HEK293 (cell line): ENCODE results near the gene TSC2.
A peak's percentile ranks its signal among the peaks of the same experiment; 100 is the strongest.
"Not testable (repeated sequence)": the region's sequence is repeated elsewhere in the genome, so short reads cannot be mapped to it uniquely, and the experiment has no call there.

Source experiments
- CTCF ChIA-PET: fragments of 350-600 bp; formaldehyde crosslinking; extraction: SDS; loops from one replicate; lab custom pipeline; 2021; ENCODE audit warnings: antibody characterized with exemption; lab: Yijun Ruan, JAX
- POLR2A ChIA-PET: fragments of 300-600 bp; formaldehyde crosslinking; extraction: SDS; loops from one replicate; lab custom pipeline; 2020; ENCODE audit warnings: antibody characterized with exemption, inconsistent platforms; lab: Yijun Ruan, JAX
- H3K27ac ChIP-seq: fragments of 200-500 bp; sonication (Bioruptor generic); 2 replicates; pipeline ENCODE4 v1.5.1; 2014; ENCODE audit warnings: low read depth, low read length, control low read depth, inconsistent platforms; ENCODE audit errors: extremely low read depth
- H3K36me3 ChIP-seq, 2 experiments: fragments of 200-500 bp in 1 of 2; sonication (Bioruptor generic) in 1 of 2; 1 replicate in 1 of 2; 2 replicates in 1 of 2; pipeline ENCODE4 v1.5.1; 2014 to 2017; ENCODE audit warnings: inconsistent platforms in 2 of 2, low read length in 2 of 2; ENCODE audit not compliant: control insufficient read depth in 2 of 2, insufficient read depth in 1 of 2
- H3K4me1 ChIP-seq: fragments of 200-500 bp; sonication (Bioruptor generic); 2 replicates; pipeline ENCODE4 v1.5.1; 2014; ENCODE audit warnings: mild to moderate bottlenecking, low read length, inconsistent platforms; ENCODE audit not compliant: control insufficient read depth, insufficient read depth
- H3K4me3 ChIP-seq: 2 replicates; pipeline ENCODE4 v1.5.1; 2011; ENCODE audit warnings: low read depth, mild to moderate bottlenecking, control low read depth, low read length, moderate library complexity
- H3K9me3 ChIP-seq: fragments of 200-500 bp; sonication (Bioruptor generic); 2 replicates; pipeline ENCODE4 v1.5.1; 2014; ENCODE audit warnings: low read depth, low read length, inconsistent platforms; ENCODE audit not compliant: control insufficient read depth, insufficient read depth
- GLIS2 ChIP-seq: fragments of 450-650 bp; formaldehyde crosslinking; IDR thresholded peaks from 2 replicates; pipeline ENCODE4 v1.5.1; 2016; ENCODE audit warnings: missing biosample characterization, missing genetic modification characterization
- HIC1 ChIP-seq: fragments of 450-650 bp; formaldehyde crosslinking; IDR thresholded peaks from 2 replicates; pipeline ENCODE4 v1.5.1; 2016; ENCODE audit warnings: missing biosample characterization, missing genetic modification characterization
- KLF1 ChIP-seq: fragments of 450-650 bp; formaldehyde crosslinking; IDR thresholded peaks from 2 replicates; pipeline ENCODE4 v1.5.1; 2016; ENCODE audit warnings: missing biosample characterization, missing genetic modification characterization
- KLF10 ChIP-seq: fragments of 450-650 bp; IDR thresholded peaks from 2 replicates; pipeline ENCODE4 v1.5.1; 2018; ENCODE audit warnings: missing biosample characterization, mild to moderate bottlenecking, missing genetic modification characterization
- KLF17 ChIP-seq: fragments of 450-650 bp; formaldehyde crosslinking; IDR thresholded peaks from 2 replicates; pipeline ENCODE4 v1.5.1; 2016; ENCODE audit warnings: missing biosample characterization, missing genetic modification characterization
- SP3 ChIP-seq: fragments of 450-650 bp; formaldehyde crosslinking; IDR thresholded peaks from 2 replicates; pipeline ENCODE4 v1.5.1; 2016; ENCODE audit warnings: missing biosample characterization, missing genetic modification characterization
- ZBTB17 ChIP-seq: fragments of 450-650 bp; formaldehyde crosslinking; IDR thresholded peaks from 2 replicates; pipeline ENCODE4 v1.5.1; 2016; ENCODE audit warnings: missing biosample characterization, missing genetic modification characterization
- ZBTB21 ChIP-seq: fragments of 450-650 bp; formaldehyde crosslinking; IDR thresholded peaks from 2 replicates; pipeline ENCODE4 v1.5.1; 2017; ENCODE audit warnings: missing biosample characterization, missing genetic modification characterization
- ZFHX2 ChIP-seq: fragments of 450-650 bp; formaldehyde crosslinking; conservative IDR thresholded peaks from 2 replicates; pipeline ENCODE4 v1.5.1; 2016; ENCODE audit warnings: missing biosample characterization, missing genetic modification characterization
- ZFP69B ChIP-seq: fragments of 450-650 bp; formaldehyde crosslinking; IDR thresholded peaks from 2 replicates; pipeline ENCODE4 v1.5.1; 2016; ENCODE audit warnings: missing biosample characterization, missing genetic modification characterization
- ZNF341 ChIP-seq: fragments of 450-650 bp; formaldehyde crosslinking; IDR thresholded peaks from 2 replicates; pipeline ENCODE4; 2016; ENCODE audit warnings: low read depth, missing biosample characterization, missing genetic modification characterization
- ZNF366 ChIP-seq: fragments of 450-650 bp; formaldehyde crosslinking; conservative IDR thresholded peaks from 2 replicates; pipeline ENCODE4 v1.5.1; 2016; ENCODE audit warnings: missing biosample characterization, missing genetic modification characterization
- ZSCAN30 ChIP-seq: fragments of 450-650 bp; IDR thresholded peaks from 2 replicates; pipeline ENCODE4 v1.5.1; 2018; ENCODE audit warnings: missing biosample characterization, mild to moderate bottlenecking, missing genetic modification characterization, moderate library complexity
- TF ChIP-seq, protein P1 (sequence below): fragments of 450-650 bp; formaldehyde crosslinking; IDR thresholded peaks from 2 replicates; pipeline ENCODE4 v1.5.1; 2017; ENCODE audit warnings: missing biosample characterization, mild to moderate bottlenecking, missing genetic modification characterization, moderate library complexity
- TF ChIP-seq, protein P2 (sequence below): fragments of 450-650 bp; formaldehyde crosslinking; IDR thresholded peaks from 2 replicates; pipeline ENCODE4 v1.5.1; 2016; ENCODE audit warnings: missing biosample characterization, missing genetic modification characterization
- TF ChIP-seq, protein P3 (sequence below): fragments of 450-650 bp; formaldehyde crosslinking; IDR thresholded peaks from 2 replicates; pipeline ENCODE4 v1.5.1; 2016; ENCODE audit warnings: missing biosample characterization, missing genetic modification characterization

Gene TSC2

GRCh38 chr16:2123706-2124376 lies 76.1 kb downstream of the TSC2 start:
- peak overlapping the region; percentile 91; the same call in 1 of the 2 replicates for H3K27ac ChIP-seq
- not testable (repeated sequence) for H3K4me1 ChIP-seq, H3K36me3 ChIP-seq, H3K4me3 ChIP-seq, H3K9me3 ChIP-seq
- TF ChIP-seq KLF1 (tag by site-specific recombination) (peak; percentile 39), HIC1 (tag by site-specific recombination) (peak; percentile 14; the same call in 1 of the 2 replicates)
- ChIA-PET POLR2A (interaction anchor here (2.3 kb wide), 1 partner anchor 31 kb away, joined by 12 read pairs; the partner anchor contains the start of gene TRAF7), CTCF (interaction anchor here (0.6 kb wide), 1 partner anchor 105 kb away, joined by 3 read pairs; no protein-coding TSS in a partner anchor)

DNA sequence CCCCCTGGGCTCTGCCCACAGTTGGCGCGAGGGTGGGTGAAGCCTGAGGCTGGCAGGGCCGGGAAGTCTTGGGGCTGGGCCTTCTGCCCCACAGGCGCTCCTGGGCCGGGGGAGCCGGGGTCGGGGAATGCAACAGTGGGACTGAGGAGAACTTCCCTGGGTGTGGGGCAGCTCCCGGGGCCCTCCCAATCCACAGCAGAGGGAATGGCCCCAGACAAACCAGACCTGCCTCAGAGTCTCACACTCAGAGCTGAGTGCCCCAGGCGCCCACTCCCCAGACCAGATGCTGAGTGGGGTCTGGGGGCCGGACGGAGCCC lies 76.5 kb downstream of the TSC2 start:
- H3K9me3 ChIP-seq, H3K36me3 ChIP-seq, H3K4me1 ChIP-seq: not testable (repeated sequence)
- H3K4me3 ChIP-seq = peak overlapping the region; percentile 32
- POLR2A ChIA-PET = interaction anchor here (2.3 kb wide), 1 partner anchor 31 kb away, joined by 12 read pairs; the partner anchor contains the start of gene TRAF7
- H3K27ac ChIP-seq = peak overlapping the region; percentile 91
- TF ChIP-seq KLF17 (tag by site-specific recombination) = peak; percentile 33; the same call in 1 of the 2 replicates
- TF ChIP-seq ZNF341 = 0 out of 2 replicates have a peak, but pooled peaks have one; percentile 11
- CTCF ChIA-PET = interaction anchor here (0.6 to 1.1 kb wide), 2 partner anchors 104 to 105 kb away, joined by 3 read pairs; no protein-coding TSS in a partner anchor

- H3K9me3 ChIP-seq, H3K36me3 ChIP-seq, H3K4me1 ChIP-seq: not testable (repeated sequence)
- ChIA-PET CTCF (interaction anchor here (0.6 to 1.1 kb wide), 3 partner anchors 84 to 106 kb away, joined by 3 read pairs; no protein-coding TSS in a partner anchor), POLR2A (interaction anchor here (0.6 to 2.3 kb wide), 2 partner anchors 30 to 81 kb away, joined by 5 to 12 read pairs; partner anchors contain the start of gene TRAF7)
- H3K4me3 ChIP-seq = peak overlapping the region; percentile 32
- peak overlapping the region; percentile 91 for H3K27ac ChIP-seq
- 0 out of 2 replicates have a peak, but pooled peaks have one; percentile 7 for TF ChIP-seq ZFHX2 (tag by site-specific recombination)
- peak; percentile 54 for TF ChIP-seq GLIS2
- peak; percentile 44; the same call in 1 of the 2 replicates for TF ChIP-seq ZBTB21 (tag by site-specific recombination)
- TF ChIP-seq SP3 (tag by site-specific recombination) = 0 out of 2 replicates have a peak, but pooled peaks have one; percentile 18
- TF ChIP-seq ZSCAN30 = peak; percentile 26; the same call in 1 of the 2 replicates
- peak; percentile 98 for TF ChIP-seq HIC1 (tag by site-specific recombination)
- TF ChIP-seq, protein P1, sequence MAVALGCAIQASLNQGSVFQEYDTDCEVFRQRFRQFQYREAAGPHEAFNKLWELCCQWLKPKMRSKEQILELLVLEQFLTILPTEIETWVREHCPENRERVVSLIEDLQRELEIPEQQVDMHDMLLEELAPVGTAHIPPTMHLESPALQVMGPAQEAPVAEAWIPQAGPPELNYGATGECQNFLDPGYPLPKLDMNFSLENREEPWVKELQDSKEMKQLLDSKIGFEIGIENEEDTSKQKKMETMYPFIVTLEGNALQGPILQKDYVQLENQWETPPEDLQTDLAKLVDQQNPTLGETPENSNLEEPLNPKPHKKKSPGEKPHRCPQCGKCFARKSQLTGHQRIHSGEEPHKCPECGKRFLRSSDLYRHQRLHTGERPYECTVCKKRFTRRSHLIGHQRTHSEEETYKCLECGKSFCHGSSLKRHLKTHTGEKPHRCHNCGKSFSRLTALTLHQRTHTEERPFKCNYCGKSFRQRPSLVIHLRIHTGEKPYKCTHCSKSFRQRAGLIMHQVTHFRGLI (tag by site-specific recombination) = 0 out of 2 replicates have a peak, but pooled peaks have one; percentile 17
- TF ChIP-seq, protein P2, sequence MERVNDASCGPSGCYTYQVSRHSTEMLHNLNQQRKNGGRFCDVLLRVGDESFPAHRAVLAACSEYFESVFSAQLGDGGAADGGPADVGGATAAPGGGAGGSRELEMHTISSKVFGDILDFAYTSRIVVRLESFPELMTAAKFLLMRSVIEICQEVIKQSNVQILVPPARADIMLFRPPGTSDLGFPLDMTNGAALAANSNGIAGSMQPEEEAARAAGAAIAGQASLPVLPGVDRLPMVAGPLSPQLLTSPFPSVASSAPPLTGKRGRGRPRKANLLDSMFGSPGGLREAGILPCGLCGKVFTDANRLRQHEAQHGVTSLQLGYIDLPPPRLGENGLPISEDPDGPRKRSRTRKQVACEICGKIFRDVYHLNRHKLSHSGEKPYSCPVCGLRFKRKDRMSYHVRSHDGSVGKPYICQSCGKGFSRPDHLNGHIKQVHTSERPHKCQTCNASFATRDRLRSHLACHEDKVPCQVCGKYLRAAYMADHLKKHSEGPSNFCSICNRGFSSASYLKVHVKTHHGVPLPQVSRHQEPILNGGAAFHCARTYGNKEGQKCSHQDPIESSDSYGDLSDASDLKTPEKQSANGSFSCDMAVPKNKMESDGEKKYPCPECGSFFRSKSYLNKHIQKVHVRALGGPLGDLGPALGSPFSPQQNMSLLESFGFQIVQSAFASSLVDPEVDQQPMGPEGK (tag by site-specific recombination) = peak; percentile 87
- 0 out of 2 replicates have a peak, but pooled peaks have one; percentile 20 for TF ChIP-seq ZNF366 (tag by site-specific recombination)
- TF ChIP-seq, protein P3, sequence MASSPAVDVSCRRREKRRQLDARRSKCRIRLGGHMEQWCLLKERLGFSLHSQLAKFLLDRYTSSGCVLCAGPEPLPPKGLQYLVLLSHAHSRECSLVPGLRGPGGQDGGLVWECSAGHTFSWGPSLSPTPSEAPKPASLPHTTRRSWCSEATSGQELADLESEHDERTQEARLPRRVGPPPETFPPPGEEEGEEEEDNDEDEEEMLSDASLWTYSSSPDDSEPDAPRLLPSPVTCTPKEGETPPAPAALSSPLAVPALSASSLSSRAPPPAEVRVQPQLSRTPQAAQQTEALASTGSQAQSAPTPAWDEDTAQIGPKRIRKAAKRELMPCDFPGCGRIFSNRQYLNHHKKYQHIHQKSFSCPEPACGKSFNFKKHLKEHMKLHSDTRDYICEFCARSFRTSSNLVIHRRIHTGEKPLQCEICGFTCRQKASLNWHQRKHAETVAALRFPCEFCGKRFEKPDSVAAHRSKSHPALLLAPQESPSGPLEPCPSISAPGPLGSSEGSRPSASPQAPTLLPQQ = peak; percentile 69; the same call in 1 of the 2 replicates
- TF ChIP-seq ZFP69B (tag by site-specific recombination) = peak; percentile 83
- TF ChIP-seq KLF10 (tag by site-specific recombination) = 0 out of 2 replicates have a peak, but pooled peaks have one; percentile 36
- peak; percentile 46 for TF ChIP-seq ZBTB17 (tag by site-specific recombination)
Measured at GRCh38 chr16:2124694-2125444, 77.1 kb downstream of the TSC2 start.
